Measurements from ENCODE around the gene MLX. TPM values are rescaled to one million over a fixed set of nuclear protein-coding genes. Genes with fewer than 3 reads are reported as not detected.

The MLX gene
- total and polyA plus RNA-seq, 10 of the 15 experiments (the other 5 are each of a cell fraction or from before 2014, with no cell fraction given), result 34.4 to 65.0 (median 44.4) TPM

GRCh38 chr17:42573095-42573494 is 6.2 kb downstream of the MLX start:
- SMC1A ChIA-PET (ENCODE audit: uncharacterized antibody, unreplicated experiment), result interaction anchor here (1.3 kb wide), 1 partner anchor 32 kb away, joined by 3 read pairs; no protein-coding TSS in a partner anchor
- RAD21 ChIA-PET (ENCODE audit: unreplicated experiment), result no interaction called here
- POLR2A ChIA-PET, result interaction anchor here (1.0 kb wide), 1 partner anchor 24 kb away, joined by 3 read pairs; no protein-coding TSS in a partner anchor
- no peak overlapping the region for H2AFZ ChIP-seq (ENCODE audit: control insufficient read depth, low read depth, low read length)
- H3K9me3 ChIP-seq (replicated peaks; ENCODE audit: control insufficient read depth, insufficient read depth, low read length), result no peaks in the 10 kb centered on the region
- H3K27ac ChIP-seq (ENCODE audit: control insufficient read depth, insufficient read depth), result no peak overlapping the region
- H3K36me3 ChIP-seq (ENCODE audit: control insufficient read depth in 2 of 2, insufficient read depth in 2 of 2, low read length in 1 of 2), result peaks cover 17 to 40% of the 10 kb centered on the region in 2 experiments
- TF ChIP-seq, protein P1, sequence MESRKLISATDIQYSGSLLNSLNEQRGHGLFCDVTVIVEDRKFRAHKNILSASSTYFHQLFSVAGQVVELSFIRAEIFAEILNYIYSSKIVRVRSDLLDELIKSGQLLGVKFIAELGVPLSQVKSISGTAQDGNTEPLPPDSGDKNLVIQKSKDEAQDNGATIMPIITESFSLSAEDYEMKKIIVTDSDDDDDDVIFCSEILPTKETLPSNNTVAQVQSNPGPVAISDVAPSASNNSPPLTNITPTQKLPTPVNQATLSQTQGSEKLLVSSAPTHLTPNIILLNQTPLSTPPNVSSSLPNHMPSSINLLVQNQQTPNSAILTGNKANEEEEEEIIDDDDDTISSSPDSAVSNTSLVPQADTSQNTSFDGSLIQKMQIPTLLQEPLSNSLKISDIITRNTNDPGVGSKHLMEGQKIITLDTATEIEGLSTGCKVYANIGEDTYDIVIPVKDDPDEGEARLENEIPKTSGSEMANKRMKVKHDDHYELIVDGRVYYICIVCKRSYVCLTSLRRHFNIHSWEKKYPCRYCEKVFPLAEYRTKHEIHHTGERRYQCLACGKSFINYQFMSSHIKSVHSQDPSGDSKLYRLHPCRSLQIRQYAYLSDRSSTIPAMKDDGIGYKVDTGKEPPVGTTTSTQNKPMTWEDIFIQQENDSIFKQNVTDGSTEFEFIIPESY (IDR thresholded peaks at IDR 0.05), result no peak
- TF ChIP-seq JUND (IDR thresholded peaks at IDR 0.05; ENCODE audit: low read depth, low read length) (no peak), RBBP5 (conservative IDR thresholded peaks at IDR 0.05) (no peak)
- no peak for ATAC-seq
- H3K4me2 ChIP-seq (ENCODE audit: control insufficient read depth, insufficient read depth), result no peak overlapping the region
- DNase-seq (ENCODE audit: low read depth, low spot score), result no peak
- FAIRE-seq, result no peak
- no peak overlapping the region for H3K9ac ChIP-seq (ENCODE audit: control insufficient read depth, insufficient read depth, low read length)
- peaks cover 2% of the 10 kb centered on the region; the same call in 1 of the 2 replicates for H4K20me1 ChIP-seq (ENCODE audit: control insufficient read depth, insufficient read depth)
- peaks cover 15% of the 10 kb centered on the region for H3K79me2 ChIP-seq (ENCODE audit: control insufficient read depth, insufficient read depth, low read length)
- in situ Hi-C loops (cut with MboI), result loop anchor here (10.0 kb wide), 1 partner anchor 192 kb away; the partner anchor contains the start of gene RAMP2
- no peak overlapping the region for H3K4me3 ChIP-seq
- BruUV-seq (replicated peaks), result no TSS peak
- 71% methylated on average over 4 of the region's 4 CpGs for WGBS (ENCODE audit: insufficient coverage, insufficient replicate concordance, low lambda C conversion rate, missing lambda C conversion rate)
- CTCF ChIA-PET, result no interaction called here
- no peaks in the 10 kb centered on the region for H3K27me3 ChIP-seq (replicated peaks in 1 of 2; ENCODE audit: control insufficient read depth in 2 of 2, insufficient read depth in 2 of 2, low read length in 1 of 2)
- 0 out of 2 replicates have a peak, but pooled peaks cover 3% of the 10 kb centered on the region for H3K4me1 ChIP-seq (ENCODE audit: control insufficient read depth, insufficient read depth, low read length)
- intact Hi-C loops (cut with micrococcal nuclease; ENCODE audit: unreplicated experiment), result loop anchor here (10.0 kb wide), 1 partner anchor 362 kb away; no protein-coding TSS in a partner anchor

DNA sequence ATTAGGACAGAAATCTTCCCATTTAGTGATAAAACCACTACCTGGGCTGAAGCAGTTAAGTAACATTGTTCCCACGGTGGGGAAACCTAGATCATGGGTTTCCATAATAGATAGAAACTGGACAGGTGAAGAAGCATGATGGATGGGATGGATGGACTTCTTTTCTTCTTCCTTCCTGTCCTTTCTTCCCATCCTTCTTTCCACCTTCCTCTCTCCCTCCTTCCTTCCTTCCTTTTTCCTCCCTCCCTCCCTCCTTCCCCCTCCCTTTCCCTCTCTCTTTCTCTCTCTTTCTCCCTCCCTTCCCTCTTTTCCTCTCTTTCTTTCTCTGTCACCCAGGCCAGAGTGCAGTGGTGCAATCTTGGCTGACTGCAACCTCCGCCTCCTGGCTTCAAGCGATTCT is 7.6 kb downstream of the MLX start:
- Histone ChIP-seq H3K4me3 (no peak overlapping the region), H3K27ac (ENCODE audit: control insufficient read depth, insufficient read depth) (no peak overlapping the region), H4K20me1 (ENCODE audit: control insufficient read depth, insufficient read depth) (peaks cover 2% of the 10 kb centered on the region; the same call in 1 of the 2 replicates), H3K36me3 (ENCODE audit: control insufficient read depth in 2 of 2, insufficient read depth in 2 of 2, low read length in 1 of 2) (peaks cover 17 to 29% of the 10 kb centered on the region in 2 experiments), H3K4me2 (ENCODE audit: control insufficient read depth, insufficient read depth) (no peak overlapping the region), H3K9ac (ENCODE audit: control insufficient read depth, insufficient read depth, low read length) (no peak overlapping the region), H3K9me3 (replicated peaks; ENCODE audit: control insufficient read depth, insufficient read depth, low read length) (no peaks in the 10 kb centered on the region), H3K4me1 (ENCODE audit: control insufficient read depth, insufficient read depth, low read length) (peaks cover 4% of the 10 kb centered on the region), H3K27me3 (replicated peaks in 1 of 2; ENCODE audit: control insufficient read depth in 2 of 2, insufficient read depth in 2 of 2, low read length in 1 of 2) (no peaks in the 10 kb centered on the region), H3K79me2 (ENCODE audit: control insufficient read depth, insufficient read depth, low read length) (peaks cover 16% of the 10 kb centered on the region), H2AFZ (ENCODE audit: control insufficient read depth, low read depth, low read length) (no peak overlapping the region)
- WGBS (ENCODE audit: insufficient coverage, insufficient replicate concordance, low lambda C conversion rate, missing lambda C conversion rate), result 94% methylated on average over 3 of the region's 3 CpGs
- CTCF ChIA-PET, result interaction anchor here (1.0 to 6.8 kb wide), 2 partner anchors 12 to 186 kb away, joined by 3 to 164 read pairs; partner anchors contain the start of genes COASY and RAMP2
- POLR2A ChIA-PET, result interaction anchor here (1.5 kb wide), 1 partner anchor 44 kb away, joined by 3 read pairs; no protein-coding TSS in a partner anchor
- SMC1A ChIA-PET (ENCODE audit: uncharacterized antibody, unreplicated experiment), result interaction anchor here (1.3 kb wide), 1 partner anchor 33 kb away, joined by 3 read pairs; no protein-coding TSS in a partner anchor
- FAIRE-seq (no peak), DNase-seq (ENCODE audit: low read depth, low spot score) (no peak), ATAC-seq (no peak)
- RAD21 ChIA-PET (ENCODE audit: unreplicated experiment), result no interaction called here
- intact Hi-C loops (cut with micrococcal nuclease; ENCODE audit: unreplicated experiment) (loop anchor here (10.0 kb wide), 1 partner anchor 360 kb away; no protein-coding TSS in a partner anchor), in situ Hi-C loops (cut with MboI) (loop anchor here (10.0 kb wide), 1 partner anchor 190 kb away; the partner anchor contains the start of gene RAMP2)
- BruUV-seq (replicated peaks), result no TSS peak
- TF ChIP-seq, protein P1 (IDR thresholded peaks at IDR 0.05), result no peak
- TF ChIP-seq STAT1 (conservative IDR thresholded peaks at IDR 0.05), result no peak
- TF ChIP-seq KDM1A (IDR thresholded peaks at IDR 0.05; ENCODE audit: borderline replicate concordance), result no peak
- TF ChIP-seq SMC3 (IDR thresholded peaks at IDR 0.05; ENCODE audit: borderline replicate concordance, low read length), result no peak
- no peak for TF ChIP-seq POU2F2 (IDR thresholded peaks at IDR 0.05; ENCODE audit: borderline replicate concordance, low read depth, low read length)
- TF ChIP-seq ATF2 (IDR thresholded peaks at IDR 0.05; ENCODE audit: low read length), result no peak
- TF ChIP-seq ZNF207 (IDR thresholded peaks at IDR 0.05; ENCODE audit: borderline replicate concordance), result no peak
- no peak for TF ChIP-seq EGR1 (IDR thresholded peaks at IDR 0.05; ENCODE audit: borderline replicate concordance in 1 of 2, low read depth in 2 of 2, low read length in 2 of 2)
